Adrenal gland (tissue), 12 donors: ENCODE data around the gene ACBD4. TPM values are rescaled to one million over a fixed set of nuclear protein-coding genes. Genes with fewer than 3 reads are reported as not detected.

Source experiments
- DNase-seq, 7 donors: peaks; one replicate each; pipeline ENCODE4 v3.0.0-alpha.2; 2019 to 2020
- H3K27ac ChIP-seq, 5 donors: fragments of 200-600 bp; sonication (generic) in 4 of 5; 1 replicate in 3 of 5; 2 replicates in 2 of 5; pipeline versions ENCODE4 v1.5.1 to v1.8.0; 2016 to 2020; ENCODE audit warnings: mild to moderate bottlenecking in 1 of 5
- H3K27me3 ChIP-seq: fragments of 200-600 bp; 2 replicates; pipeline ENCODE4 v1.8.0; 2021
- H3K36me3 ChIP-seq, 2 donors: fragments of 200-600 bp; replicated peaks in 1 of 2; 1 replicate in 1 of 2; 2 replicates in 1 of 2; pipeline versions ENCODE4 v1.5.1 to v1.8.0; 2018 to 2022
- H3K4me1 ChIP-seq, 2 donors: fragments of 200-600 bp; replicated peaks in 1 of 2; 1 replicate in 1 of 2; 2 replicates in 1 of 2; pipeline versions ENCODE4 v1.5.1 to v1.8.0; 2018 to 2021
- H3K4me3 ChIP-seq, 4 donors: fragments of 200-600 bp; sonication (generic) in 3 of 4; one replicate each; pipeline ENCODE4 v1.5.1; 2016 to 2018
- H3K9me3 ChIP-seq, 3 donors: fragments of 200-600 bp; sonication (generic) in 1 of 3; replicated peaks in 1 of 3; 1 replicate in 2 of 3; 2 replicates in 1 of 3; pipeline versions ENCODE4 v1.5.1 to v1.8.0; 2016 to 2021
- POLR2A ChIP-seq, 2 donors: fragments of 450-650 bp; IDR thresholded peaks; one replicate each; pipeline ENCODE4 v1.6.1; 2017; ENCODE audit warnings: antibody characterized with exemption in 2 of 2, mild to moderate bottlenecking in 2 of 2, moderate library complexity in 1 of 2
- WGBS, 4 donors: extraction: QIAGEN DNeasy Blood & Tissue Kit in 2 of 4; methylation state at CpG; one replicate each; pipeline versions ENCODE4 v1.1.5 to v1.1.7; 2013 to 2017; 5-methylcytosine and 5-hydroxymethylcytosine counted together
- intact Hi-C, 2 donors: fragments of 100-400 bp; cut with DNase I; formaldehyde crosslinking; loops; one replicate each; pipeline versions ENCODE4 v1.14.1 to v1.15.0; 2022 to 2023
- polyA plus RNA-seq, 3 donors: library from polyadenylated mRNA; stranded (reverse); fragments of 200-250 nt in 2 of 3; fragments of 350-450 nt in 1 of 3; fragmentation: Illumina TruSeq in 1 of 3; extraction: RNeasy Lipid Tissue Mini Kit (QIAGEN cat#74804) in 1 of 3; gene quantifications; one replicate each; pipeline ENCODE4 v1.2.3, GENCODE V29; 2013 to 2014
- total RNA-seq, 9 donors: library from RNA; depleted of rRNA in 4 of 9; stranded (reverse); fragments of >200 nt in 4 of 9; fragments of 120-200 nt in 1 of 9; fragmentation: NEBNext Ultra II Directional in 1 of 9; extraction: Animal tissue kit (Norgen Biotek cat#: 25700) in 1 of 9; gene quantifications; one replicate each; pipeline versions ENCODE4 v1.1.0 to v1.2.4, GENCODE V29; 2013 to 2023
- TF ChIP-seq, protein P1 (sequence below), 6 experiments: fragments of 450-650 bp in 4 of 6; fragments of 200-600 bp in 2 of 6; sonication (generic) in 1 of 6; IDR thresholded peaks; 1 replicate in 5 of 6; 2 replicates in 1 of 6; pipeline versions ENCODE4 v1.5.1 to v1.8.0; 2016 to 2021; ENCODE audit warnings: antibody characterized with exemption in 6 of 6, mild to moderate bottlenecking in 2 of 6, moderate library complexity in 1 of 6
- donor health status: healthy with polysubstance abuse.
- donor health status: Bipolar disorder and iron deficiency.
- donor health status: DM: yes; HTN: yes; CAD: no.
- donor health status: DM: no; HTN: no; CAD: no.
- donor health status: DM: no; HTN: no; CAD: no.
- donor health status: DM: yes; HTN: yes; CAD: no.

Gene ACBD4
- total and polyA plus RNA-seq, 12 donors = 6.6 to 71.3 (median 23.6) TPM

DNA sequence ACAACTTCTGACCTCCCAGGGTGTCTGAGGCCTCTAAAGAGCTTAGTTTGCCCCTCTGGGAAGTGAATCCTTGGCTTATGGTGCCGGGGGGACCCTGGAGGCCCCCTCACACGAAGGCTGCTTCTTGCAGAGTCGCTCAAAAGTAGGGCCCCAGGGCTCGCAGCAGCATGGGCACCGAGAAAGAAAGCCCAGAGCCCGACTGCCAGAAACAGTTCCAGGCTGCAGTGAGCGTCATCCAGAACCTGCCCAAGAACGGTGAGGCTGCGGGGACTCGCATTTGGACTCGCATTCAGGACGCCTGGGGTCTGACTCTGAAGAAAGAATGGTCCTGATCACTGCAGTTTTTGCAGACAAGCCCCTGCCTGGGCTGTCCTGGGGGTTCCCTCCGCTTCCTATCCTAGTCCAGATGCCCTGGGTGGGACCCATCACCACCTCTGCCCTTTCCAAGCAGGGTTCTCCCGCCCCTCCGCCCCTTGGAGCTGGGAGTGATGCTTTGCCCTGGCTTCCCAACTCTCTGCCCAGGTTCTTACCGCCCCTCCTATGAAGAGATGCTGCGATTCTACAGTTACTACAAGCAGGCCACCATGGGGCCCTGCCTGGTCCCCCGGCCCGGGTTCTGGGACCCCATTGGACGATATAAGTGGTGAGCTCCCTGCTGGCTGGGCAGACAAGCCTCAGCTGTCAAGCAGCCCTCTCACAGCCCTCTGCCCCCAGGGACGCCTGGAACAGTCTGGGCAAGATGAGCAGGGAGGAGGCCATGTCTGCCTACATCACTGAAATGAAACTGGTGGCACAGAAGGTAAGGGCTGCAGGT is 698 bp downstream of the ACBD4 start:
- Histone ChIP-seq H3K4me1 (peaks cover 13 to 25% of the 10 kb centered on the region in 2 donors), H3K27me3 (no peaks in the 10 kb centered on the region), H3K4me3 (peak overlapping the region in 2 of 4 donors; percentile 73 to 86), H3K36me3 (peaks cover 0 to 6% of the 10 kb centered on the region in 2 donors), H3K9me3 (no peaks in the 10 kb centered on the region), H3K27ac (peak overlapping the region in 3 of 5 donors; percentile 70 to 87 (median 80))
- no peak for TF ChIP-seq POLR2A (IDR thresholded peaks at IDR 0.05)
- TF ChIP-seq, protein P1, sequence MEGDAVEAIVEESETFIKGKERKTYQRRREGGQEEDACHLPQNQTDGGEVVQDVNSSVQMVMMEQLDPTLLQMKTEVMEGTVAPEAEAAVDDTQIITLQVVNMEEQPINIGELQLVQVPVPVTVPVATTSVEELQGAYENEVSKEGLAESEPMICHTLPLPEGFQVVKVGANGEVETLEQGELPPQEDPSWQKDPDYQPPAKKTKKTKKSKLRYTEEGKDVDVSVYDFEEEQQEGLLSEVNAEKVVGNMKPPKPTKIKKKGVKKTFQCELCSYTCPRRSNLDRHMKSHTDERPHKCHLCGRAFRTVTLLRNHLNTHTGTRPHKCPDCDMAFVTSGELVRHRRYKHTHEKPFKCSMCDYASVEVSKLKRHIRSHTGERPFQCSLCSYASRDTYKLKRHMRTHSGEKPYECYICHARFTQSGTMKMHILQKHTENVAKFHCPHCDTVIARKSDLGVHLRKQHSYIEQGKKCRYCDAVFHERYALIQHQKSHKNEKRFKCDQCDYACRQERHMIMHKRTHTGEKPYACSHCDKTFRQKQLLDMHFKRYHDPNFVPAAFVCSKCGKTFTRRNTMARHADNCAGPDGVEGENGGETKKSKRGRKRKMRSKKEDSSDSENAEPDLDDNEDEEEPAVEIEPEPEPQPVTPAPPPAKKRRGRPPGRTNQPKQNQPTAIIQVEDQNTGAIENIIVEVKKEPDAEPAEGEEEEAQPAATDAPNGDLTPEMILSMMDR (IDR thresholded peaks at IDR 0.05) = no peak
- intact Hi-C loops = loop anchor here (5.0 to 10.0 kb wide), 2 partner anchors 61 to 361 kb away; no protein-coding TSS in a partner anchor
- peak in 1 of 7 donors; percentile 43 for DNase-seq
- 37 to 81% (median 53%) methylated on average over 4 to 21 of the region's 21 CpGs for WGBS, 4 donors

DNA sequence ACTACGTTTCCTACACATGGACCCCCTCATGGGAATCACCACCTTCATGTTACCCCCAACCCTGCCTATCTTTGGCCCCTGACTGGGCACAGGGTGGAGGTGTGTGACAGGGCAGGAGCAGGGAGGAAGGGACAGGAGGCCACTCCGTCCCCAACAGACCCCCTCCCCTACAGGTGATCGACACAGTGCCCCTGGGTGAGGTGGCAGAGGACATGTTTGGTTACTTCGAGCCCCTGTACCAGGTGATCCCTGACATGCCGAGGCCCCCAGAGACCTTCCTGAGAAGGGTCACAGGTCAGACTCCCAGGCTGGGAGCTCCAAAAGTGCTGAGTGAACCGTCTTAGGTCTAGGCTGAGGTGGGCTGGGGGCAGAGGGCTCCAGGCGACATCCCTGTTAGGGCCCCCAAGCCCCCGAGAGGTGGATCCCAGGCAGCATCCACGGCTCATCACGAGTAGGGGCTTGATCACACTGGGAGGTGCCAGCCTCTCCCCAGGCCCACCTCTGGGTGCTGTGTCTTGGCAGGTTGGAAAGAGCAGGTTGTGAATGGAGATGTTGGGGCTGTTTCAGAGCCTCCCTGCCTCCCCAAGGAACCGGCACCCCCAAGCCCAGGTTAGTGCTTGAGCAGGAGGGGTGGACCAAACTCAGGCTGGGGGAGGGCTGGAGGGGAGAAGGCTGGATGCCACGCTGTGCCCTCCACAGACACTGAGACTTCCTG is 1.5 kb downstream of the ACBD4 start:
- Histone ChIP-seq H3K27me3 (no peaks in the 10 kb centered on the region), H3K4me3 (no peak overlapping the region), H3K9me3 (no peaks in the 10 kb centered on the region), H3K4me1 (peaks cover 8 to 18% of the 10 kb centered on the region in 2 donors), H3K27ac (no peak overlapping the region), H3K36me3 (peaks cover 0 to 6% of the 10 kb centered on the region in 2 donors)
- intact Hi-C loops = loop anchor here (5.0 to 10.0 kb wide), 2 partner anchors 60 to 362 kb away; no protein-coding TSS in a partner anchor
- WGBS, 4 donors = 79 to 91% (median 86%) methylated on average over 5 to 12 of the region's 12 CpGs
- TF ChIP-seq, protein P1 (IDR thresholded peaks at IDR 0.05) = no peak
- no peak for TF ChIP-seq POLR2A (IDR thresholded peaks at IDR 0.05)
- no peak for DNase-seq

DNA sequence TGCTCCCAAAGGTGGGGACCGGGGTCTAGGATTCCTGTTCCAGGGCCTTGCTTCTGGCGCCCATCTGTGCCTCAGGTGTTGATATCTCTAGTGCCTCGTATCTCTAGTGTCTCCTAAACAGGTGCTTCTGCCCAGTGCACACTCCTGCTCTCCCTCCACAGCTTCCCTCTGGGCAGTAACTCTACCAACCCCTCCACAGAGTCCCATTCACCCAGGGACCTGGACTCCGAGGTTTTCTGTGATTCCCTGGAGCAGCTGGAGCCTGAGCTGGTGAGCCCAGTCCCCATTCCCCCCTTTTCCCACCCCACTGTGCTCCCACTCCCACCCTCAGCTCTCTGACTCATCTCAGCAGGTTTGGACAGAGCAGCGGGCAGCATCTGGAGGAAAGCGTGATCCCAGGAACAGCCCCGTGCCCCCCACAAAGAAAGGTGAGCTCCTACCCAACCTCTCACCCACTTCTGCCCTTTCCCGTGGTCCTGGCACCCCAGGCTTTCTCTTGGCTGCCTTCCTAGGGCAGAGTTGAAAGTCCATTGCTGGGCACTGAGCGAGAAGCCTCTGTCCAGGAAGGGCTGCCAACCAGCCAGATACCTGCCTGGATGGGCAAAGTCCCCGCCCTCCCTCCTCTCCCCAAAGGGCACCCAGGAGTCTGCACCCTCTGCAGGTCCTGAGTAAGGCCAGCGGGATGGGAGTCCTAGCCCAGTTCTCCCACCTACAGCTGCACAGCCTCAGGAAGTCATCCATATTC is 2.2 kb downstream of the ACBD4 start:
- 89 to 92% (median 89%) methylated on average over 9 to 11 of the region's 11 CpGs for whole genome bisulfite sequencing, 4 donors
- intact Hi-C loops = loop anchor here (5.0 to 10.0 kb wide), 2 partner anchors 60 to 363 kb away; no protein-coding TSS in a partner anchor
- DNase-seq = peak in 1 of 7 donors; percentile 8
- Histone ChIP-seq H3K9me3 (no peaks in the 10 kb centered on the region), H3K4me3 (no peak overlapping the region), H3K4me1 (peaks cover 8 to 17% of the 10 kb centered on the region in 2 donors), H3K36me3 (peaks cover 0 to 6% of the 10 kb centered on the region in 2 donors), H3K27me3 (no peaks in the 10 kb centered on the region), H3K27ac (no peak overlapping the region)
- TF ChIP-seq POLR2A (IDR thresholded peaks at IDR 0.05) = no peak
- TF ChIP-seq, protein P1 (IDR thresholded peaks at IDR 0.05) = no peak
